IPS DF 19.7 (cell line): Measurements from ENCODE around the gene ROPN1B.

Source experiments
- DNase-seq: peaks from one replicate; pipeline ENCODE4 v3.0.0-alpha.2; 2013; ENCODE audit warnings: low read depth, low spot score

The ROPN1B gene

DNA sequence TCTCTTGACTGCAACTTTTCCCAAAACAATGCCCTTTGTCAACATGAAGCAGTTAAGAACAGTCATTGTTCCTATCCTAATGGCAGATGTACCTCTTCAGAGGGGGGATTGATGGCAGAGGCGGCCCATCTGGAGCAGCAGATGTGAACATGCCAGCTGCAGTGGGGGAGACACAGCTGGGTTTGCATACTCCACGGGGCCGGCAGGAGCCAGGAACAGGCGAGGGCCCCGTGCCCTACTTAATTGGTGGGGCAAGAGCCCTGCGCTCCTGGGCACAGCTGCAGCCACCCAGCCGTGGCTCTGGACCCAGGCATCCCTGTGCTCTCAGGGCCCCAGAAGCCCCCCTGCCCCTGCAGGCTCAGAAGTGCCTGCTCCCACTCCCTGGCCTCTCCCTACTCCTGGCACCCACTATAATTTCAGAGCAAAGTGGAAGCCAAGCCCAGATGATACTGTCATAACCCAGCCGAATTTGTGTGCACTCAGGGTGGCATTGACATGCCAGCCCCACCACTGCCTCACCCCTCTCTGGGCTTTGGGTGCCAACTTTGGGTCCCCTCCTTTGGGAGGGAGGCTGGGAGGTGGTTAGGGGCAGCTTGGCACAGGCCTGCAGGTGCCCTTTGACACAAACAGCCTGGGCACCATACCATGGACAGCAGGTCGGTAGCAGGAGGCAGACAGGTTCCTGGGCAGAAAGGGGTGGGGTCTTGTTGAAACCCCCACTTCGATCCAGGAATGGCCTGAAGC lies 34.6 kb downstream of the ROPN1B start:
- DNase-seq = no peak

DNA sequence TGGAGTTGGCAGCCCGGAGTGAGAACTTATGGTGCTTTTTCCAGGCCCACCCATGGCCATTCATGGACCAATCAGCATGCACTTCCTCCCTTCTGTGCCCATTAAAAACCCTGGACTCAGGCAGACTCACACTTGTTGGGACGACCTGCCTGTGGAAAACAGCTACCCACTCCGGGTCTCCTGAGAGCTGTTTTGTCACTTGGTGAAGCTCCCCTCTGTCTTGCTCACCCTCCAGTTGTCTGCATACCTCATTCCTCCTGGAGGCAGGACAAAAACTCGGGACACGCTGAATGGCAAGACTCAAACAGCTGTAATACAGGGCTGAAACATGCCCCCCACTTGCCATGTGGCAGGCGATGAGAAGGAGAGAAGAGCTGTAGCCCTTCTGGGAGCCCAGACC lies 35.2 kb downstream of the ROPN1B start:
- DNase-seq = no peak

DNA sequence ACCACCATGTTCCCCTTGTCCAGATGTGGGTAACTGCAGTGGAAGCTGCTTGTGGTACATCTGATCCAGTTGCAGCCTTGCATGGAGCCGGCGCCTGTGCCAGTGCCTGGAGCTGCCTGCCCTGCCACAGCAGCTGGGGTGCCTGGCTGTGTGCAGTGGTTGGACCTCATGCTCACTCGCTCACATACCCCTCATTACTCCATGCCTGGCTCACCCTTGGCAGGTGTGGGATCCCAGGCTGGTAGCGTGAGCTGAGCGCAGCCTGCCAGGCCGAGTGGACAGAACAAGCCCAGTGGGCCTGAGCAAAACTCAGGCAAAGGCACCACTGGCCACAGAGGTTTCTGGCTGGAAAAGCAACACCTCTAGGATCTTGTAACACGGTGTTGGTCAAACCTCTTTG lies 35.7 kb downstream of the ROPN1B start:
- DNase-seq = no peak

DNA sequence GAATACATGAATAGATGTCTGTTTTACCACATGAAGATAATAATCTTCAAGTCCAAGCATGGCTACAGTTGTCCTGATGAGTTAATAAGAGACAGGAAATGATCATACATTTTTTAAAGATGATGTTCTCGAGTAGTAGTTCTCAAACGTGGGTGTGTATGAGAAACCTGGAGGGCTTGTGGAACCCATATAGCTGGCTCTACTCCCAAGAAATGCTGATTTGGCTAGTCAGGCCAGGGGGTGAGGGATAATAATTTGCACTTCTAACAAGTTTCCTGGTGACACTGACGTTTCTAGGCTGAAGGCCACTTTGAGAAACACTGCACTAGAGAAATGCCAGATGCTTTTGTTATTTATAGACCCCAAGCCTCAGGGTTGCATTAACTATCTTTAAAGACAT lies 37.0 kb downstream of the ROPN1B start:
- no peak for DNase-seq

DNA sequence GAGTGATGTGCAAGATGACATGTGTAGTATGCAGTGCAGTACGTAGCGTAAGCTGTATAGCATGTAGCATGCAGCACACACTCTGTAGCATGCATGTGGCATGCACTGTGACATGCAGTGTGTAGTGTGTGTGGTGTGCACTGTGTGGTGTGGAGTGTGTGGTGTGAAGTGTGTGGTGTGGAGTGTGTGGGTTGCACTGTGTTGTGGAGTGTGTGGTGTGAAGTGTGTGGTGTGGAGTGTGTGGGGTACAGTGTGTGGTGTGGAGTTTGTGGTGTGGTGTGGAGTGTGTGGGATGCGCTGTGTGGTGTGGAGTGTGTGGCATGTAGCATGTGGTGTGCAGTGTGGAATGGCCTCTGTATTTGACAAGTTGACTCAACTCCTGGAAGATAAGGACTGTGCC lies 39.2 kb downstream of the ROPN1B start:
- DNase-seq = no peak

DNA sequence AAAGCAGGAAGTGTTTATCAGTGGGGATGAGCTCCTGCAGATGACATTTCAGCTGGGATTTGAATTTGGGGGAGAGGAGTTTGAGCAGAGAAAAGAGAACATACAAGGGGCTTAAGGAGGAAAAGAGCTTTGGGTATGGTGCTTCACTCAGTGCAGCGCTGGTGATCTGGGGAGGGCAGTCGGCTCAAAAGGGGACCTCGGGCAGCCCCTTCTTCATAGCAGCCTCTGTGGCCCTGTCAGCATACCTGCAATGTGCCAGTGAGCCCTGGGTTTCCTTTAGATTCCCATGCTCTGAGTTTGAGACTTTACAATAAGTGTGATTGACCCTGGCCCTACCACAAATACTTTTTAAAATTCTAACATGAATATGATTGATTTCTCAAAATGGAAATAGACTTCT lies 40.2 kb downstream of the ROPN1B start:
- DNase-seq = no peak

DNA sequence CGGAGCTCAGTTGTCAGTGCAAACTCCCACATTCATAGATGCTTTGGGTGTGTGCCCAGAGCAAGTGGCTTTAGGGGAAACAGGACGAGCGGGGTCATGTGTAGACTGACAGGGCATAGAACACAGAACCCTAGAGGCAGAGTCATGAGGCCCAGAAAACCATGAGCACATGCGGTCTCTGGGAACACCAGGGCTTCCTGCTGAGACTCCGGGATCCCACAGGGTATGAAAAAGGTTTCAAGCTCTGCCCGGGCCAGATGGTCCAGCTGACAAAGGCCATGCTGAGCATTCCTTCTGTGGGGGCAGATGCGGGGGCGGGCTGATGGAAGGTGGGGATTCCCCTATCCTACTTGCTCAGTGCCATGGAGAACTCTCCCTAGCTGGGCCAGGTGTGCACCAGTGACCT lies 44.8 kb downstream of the ROPN1B start:
- DNase-seq = no peak

DNA sequence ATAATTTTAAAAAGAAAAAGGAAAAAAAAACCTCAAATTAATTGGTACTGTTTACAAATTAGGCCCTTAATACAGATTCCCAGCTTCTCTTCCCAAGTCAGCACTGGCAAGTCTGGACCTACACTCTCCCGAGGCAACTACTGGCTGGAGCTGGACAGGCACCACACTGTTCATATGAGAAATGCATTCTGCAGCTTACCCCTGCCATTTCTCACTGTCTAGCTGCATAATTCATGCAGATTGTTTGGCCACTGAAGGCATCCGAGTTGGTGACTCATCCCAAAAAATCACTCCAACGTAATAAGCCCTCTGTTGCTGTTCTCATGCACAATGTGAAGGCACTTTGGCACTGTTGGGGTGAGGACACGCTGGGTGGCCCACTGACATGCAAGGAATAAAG lies 45.3 kb downstream of the ROPN1B start:
- no peak for DNase-seq

DNA sequence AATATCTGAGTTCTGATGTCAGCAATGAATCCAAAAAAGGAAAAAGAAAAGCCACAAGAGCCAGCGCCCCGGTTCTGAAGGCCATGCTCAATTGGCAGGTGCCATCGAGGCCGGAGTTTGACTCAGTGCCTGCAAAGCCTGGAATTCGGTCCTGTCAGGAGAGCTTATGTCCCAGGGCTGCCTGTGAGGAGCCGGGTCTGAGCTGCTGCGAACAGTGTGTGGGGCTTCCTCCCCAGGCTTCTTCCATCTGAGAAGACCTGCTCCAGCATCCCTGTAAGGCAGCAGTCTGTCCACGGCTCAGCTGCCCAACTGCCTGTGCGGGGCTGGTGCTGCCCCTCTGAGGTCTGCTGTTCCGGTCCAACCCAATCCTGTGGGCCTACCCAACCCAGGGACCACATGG lies 46.1 kb downstream of the ROPN1B start:
- DNase-seq = no peak

DNA sequence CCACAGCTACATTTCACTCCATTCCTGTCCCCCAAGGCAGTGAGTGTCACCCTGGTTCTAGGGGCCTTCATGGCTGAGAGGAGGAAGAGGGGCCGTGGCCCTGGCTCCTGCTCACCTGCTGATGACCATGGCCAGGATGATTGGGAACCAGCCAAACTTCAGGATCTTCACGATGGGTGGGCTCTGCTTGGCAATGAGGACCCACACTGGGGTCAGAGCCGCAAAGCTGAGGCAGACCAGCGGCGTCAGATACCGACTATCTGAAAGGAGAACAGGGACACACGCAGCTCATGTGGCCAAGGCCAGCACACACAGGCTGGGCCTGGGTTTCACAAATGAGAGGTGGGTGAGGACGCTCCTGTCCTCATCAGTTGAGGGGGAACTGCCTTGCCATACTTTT lies 47.6 kb downstream of the ROPN1B start:
- DNase-seq = no peak

DNA sequence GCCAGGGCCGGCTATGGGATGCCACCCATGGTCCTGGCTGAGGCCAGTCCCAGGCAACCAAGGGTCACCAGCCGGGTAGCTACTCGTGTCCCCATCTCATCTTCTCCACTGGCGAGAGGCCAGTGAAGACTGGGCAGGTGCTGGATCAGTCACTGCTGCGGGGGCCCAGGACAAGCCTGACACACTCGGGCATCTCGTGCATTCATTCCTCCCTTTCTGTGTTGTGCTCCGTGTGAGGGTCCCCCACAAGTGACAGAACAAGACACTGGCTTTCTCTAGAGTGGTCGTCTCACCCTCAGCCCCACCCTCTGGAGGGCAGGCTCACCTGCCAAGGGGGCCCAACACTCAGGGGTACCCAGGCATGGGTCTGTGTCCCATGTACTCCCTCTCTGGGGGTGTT lies 48.4 kb downstream of the ROPN1B start:
- no peak for DNase-seq

DNA sequence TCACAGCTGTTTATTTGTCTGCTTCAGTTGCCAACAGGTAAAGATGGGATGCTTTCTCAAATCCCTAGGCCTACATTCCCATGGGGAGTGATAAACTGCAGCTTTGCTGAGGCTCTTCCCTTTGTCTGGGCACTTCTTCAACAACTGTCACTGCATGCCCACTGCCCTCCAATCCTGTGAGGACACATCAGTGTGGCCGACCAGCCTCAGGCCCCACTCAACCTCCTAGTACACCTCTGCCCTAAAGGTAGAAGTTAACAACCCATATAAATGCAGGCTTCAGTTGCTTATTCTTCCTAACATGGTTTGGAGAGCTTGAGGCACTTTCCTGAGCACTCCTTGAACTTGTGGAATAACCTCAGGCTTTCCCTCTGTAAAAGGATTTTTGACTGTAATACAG lies 49.6 kb downstream of the ROPN1B start:
- no peak for DNase-seq

DNA sequence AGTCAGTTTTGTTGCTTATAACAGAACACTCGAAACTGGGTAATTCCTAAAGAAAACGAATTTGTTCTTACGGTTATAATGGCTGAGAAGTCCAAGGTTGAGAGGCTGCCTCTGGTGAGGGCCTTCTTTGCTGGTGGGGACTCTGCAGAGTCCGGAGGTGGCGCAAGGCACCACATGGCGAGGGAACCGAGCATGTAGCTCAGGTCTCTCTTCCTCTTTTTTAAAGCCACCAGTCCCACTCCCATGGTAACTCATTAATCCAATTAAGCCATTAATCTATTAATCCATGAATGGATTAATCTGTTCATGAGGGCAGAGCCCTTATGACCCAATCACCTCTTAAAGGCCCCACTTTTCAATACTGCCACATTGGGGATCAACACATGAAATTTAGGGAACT lies 50.0 kb downstream of the ROPN1B start:
- no peak for DNase-seq

DNA sequence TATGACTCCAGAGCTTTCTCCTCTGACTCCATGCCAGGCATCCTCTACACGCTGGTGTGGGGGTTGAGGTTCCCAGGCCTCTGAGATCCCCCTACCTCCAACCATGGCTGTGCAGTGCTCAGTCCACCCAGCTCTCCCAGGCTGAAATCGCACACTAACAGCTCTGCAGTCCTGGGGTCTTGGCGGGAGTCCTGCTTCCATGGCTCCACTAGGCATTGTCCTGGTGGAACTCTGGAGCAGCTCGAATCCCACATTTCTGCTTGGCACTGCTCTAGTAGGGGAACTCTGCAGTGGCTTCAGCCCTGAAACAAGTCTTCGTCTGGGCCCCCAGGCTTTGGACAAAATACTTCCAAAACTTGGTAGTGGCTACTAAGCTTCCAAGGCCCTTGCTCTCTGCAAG lies 50.7 kb downstream of the ROPN1B start:
- DNase-seq = no peak

DNA sequence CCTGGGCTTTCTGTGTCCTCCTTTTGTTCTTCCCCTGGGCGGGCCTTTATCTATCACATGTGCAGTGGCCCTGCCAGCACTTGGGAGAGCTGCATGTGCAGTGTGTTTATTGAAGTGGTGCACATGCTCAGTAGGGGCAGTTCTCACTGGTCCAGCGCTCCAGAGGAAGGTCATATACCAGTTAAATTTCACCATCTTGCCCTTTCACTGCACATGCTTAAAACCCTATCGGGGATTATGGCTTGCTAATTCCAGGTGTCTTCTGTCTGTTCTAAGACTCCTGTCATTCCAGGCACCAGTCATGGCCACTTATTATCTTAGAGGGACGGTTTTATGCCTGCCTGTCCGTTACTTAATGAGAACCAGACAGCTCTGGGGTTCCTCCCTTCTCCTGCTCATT lies 52.2 kb downstream of the ROPN1B start:
- no peak for DNase-seq

DNA sequence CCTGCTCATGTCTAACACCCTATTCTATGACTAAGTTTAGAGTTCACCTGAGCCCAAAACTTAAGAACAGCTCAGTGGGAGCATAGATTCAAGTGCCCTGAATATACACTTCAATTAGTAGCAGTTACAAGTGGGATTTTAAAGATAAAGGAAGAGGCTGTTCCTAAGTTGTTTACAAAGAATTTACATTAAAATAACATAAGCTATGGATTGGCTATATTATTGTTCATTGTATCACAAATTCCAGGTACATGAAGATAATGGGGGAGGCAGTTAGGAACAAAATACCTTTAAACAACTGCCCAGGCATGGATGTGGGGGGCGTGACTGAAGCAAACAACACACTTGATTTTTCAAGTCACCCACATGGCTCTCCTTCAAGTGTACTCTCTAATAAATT lies 52.7 kb downstream of the ROPN1B start:
- no peak for DNase-seq

DNA sequence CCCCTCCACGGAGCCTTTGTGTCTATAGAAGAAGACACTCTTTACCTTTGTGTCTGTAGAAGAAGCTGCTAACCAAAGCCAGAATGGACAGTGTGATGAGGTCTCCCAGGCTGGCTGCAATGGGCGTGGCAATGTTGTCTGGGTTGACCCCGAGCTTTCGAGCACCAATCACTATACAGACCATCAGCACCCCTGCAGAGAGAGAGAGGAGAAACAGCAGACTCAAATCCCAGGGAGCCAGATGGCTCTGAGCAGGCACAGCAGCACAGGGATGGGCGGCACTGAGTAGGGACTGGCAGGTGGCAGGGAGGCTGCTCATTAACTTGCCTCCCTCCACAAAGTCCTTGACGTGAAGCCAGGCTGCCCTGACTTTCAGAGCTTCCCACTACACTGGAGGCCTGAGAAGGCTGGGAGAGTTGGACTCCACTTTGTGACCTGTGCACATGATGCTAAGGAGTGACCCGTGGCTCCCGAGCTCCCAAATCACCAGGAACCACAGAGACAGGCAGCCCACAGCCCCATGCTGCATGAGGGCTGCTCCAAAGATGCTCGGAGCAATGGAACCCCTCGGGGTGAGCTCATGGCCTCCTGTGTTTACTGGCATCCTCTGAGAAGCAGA lies 53.9 kb downstream of the ROPN1B start:
- DNase-seq = no peak

DNA sequence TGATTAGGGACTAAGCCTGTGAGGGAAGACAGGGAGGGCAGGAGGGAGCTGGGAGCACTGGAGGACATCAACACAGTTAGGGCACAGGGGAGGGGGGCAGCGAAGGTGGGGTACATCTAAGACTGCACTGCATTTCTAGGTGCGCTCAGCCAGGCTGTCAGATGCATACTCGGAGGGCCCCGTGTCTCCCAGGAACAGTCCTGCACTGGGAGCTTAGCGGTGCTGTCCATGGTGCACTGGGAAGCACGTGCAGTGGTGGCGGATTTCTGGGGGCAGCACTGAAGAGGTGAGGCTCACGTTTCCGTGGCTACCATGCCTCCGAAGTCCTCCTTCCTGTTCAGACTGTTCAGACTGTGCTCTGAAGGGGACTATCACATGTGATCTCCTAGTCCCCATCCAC lies 54.4 kb downstream of the ROPN1B start:
- no peak for DNase-seq

DNA sequence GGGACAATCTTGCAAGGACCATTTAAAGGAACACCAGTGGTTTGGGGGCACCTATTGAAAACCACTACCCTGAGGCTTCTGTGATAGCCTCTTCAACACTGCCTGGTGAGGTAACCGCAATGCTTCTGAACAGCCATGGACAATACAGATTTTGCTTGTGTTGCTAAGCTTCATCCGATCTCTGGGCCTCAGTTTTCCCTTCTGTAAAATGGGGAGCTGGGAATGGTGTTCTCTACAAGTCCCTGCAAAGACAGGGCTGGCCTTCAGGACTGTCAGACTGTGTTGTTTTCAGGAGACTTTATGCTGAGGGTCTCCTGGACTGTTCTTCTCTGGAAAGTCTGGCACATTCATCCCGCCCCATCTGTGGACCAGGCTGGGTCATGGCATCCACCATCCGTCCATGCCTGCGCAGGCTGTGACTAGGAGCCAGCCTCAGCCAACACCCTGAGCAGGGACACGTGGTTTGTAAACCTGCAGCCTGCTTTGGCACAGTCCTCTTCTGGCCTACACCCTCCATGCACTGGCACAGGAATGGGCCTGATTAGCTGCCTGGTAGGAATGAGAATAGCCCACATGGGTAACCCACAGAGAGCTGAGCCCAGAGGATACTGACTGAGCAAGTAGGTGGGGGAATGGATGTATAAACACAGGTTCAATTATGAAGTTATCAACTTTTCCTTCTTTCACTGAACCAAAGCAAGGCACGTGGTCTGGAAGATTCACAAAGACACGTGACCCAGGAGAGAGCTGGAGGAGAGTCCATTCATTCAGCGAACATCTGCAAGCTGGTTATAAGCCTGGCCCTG lies 55.3 kb downstream of the ROPN1B start:
- DNase-seq = no peak

DNA sequence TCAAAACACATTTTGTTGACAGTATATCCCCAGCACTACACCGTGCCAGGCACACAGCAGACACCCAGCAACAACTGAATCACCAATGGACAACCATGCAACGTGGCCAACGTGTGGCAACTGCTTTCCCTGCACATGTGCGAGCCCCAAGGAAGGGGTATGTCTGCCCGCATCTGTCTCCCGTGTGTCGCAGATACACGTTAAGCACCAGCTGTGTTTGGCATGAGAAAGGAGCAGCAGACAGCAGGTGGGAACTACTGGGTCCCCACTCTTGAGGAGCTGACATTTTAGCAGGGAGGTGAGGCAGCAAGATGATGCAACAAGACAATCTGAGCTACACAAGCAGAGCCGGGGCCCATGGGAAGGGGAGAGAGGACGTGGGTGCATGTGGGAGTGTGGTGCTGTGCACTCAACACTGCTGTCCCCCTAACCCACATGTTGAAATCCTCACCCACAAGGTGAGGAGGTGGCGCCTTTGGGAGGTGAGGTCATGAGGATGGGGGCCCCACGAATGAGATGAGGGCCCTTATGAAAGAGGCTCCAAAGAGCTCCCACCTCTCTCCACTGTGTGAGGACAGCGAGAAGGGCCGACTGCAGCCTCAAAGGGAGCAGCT lies 56.2 kb downstream of the ROPN1B start:
- DNase-seq = no peak

DNA sequence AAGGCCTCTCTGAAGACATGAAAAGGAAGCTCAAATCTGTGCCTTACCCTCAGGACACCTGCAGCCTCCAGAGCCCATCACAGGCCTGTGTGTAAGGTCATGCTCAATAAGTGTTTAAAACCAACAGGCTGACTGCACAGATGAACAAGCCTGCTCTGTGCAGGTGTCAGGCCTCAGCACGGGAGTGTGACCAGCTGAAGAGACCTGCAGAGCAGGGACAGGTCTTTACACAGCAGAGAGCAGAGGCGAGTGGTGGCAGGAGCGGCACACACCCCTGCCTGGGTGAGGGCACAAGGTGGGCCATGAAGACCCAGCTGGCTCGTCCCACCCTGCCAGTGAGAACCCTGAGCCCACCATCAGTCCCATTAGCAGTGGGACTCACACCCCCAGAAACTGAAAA lies 56.9 kb downstream of the ROPN1B start:
- DNase-seq = no peak

DNA sequence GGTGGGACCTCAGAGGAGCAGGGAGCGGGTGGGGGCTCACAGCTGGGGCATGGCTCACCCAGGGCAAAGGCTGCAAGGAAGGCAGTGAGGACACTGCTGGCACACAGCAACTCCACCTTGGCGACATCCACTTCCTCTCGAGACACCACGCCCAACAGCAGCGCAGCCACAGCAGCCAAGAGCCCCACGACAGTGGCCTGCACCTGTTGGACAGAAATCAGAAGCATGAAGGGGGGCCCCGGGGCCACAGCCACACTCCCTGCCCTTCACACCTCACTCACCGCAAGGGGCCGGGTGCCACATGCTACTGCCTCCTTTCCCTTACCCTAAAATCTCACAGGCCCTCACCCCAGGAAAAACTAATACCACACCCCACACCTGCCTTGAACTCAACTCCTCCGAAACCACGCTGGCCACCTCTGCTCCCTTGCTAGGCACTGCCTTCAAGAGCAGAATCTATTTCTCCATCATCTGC lies 57.3 kb downstream of the ROPN1B start:
- no peak for DNase-seq
